Measurements from ENCODE around the gene PIK3C2G.

The PIK3C2G gene

DNA sequence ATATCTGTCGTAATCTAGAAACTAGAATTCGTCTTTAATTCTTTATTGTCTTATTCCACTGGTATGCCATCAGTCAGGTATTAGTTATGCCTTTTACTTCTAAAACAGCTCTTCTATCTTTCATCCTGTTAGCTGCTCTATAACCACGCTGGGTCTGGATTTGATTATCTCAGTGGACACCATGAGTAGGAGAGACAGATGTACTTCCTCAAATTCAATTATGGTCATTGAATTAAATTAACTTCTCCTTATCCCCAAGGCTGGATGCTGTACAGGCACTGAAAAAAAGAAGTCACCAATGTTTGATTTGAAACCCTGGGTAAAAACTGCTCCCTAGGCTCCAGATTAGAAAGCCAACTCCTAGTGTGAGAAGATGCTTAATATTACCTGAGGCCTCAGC lies 107.3 kb downstream of the PIK3C2G start:
- peak; percentile 75; the same call in 1 of the 2 replicates for TF ChIP-seq TOX (CRISPR knock-in tag; IDR thresholded peaks at IDR 0.05; ENCODE audit: borderline replicate concordance)
- TF ChIP-seq, protein P1, sequence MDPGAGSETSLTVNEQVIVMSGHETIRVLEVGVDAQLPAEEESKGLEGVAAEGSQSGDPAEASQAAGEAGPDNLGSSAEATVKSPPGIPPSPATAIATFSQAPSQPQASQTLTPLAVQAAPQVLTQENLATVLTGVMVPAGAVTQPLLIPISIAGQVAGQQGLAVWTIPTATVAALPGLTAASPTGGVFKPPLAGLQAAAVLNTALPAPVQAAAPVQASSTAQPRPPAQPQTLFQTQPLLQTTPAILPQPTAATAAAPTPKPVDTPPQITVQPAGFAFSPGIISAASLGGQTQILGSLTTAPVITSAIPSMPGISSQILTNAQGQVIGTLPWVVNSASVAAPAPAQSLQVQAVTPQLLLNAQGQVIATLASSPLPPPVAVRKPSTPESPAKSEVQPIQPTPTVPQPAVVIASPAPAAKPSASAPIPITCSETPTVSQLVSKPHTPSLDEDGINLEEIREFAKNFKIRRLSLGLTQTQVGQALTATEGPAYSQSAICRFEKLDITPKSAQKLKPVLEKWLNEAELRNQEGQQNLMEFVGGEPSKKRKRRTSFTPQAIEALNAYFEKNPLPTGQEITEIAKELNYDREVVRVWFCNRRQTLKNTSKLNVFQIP (CRISPR knock-in tag; IDR thresholded peaks at IDR 0.05; ENCODE audit: borderline replicate concordance, low read depth) = 0 out of 2 replicates have a peak, but pooled peaks have one; percentile 50
- TF ChIP-seq TCF4 (CRISPR knock-in tag; IDR thresholded peaks at IDR 0.05; ENCODE audit: borderline replicate concordance) = peak; percentile 91; the same call in 1 of the 2 replicates
- TF ChIP-seq, protein P2, sequence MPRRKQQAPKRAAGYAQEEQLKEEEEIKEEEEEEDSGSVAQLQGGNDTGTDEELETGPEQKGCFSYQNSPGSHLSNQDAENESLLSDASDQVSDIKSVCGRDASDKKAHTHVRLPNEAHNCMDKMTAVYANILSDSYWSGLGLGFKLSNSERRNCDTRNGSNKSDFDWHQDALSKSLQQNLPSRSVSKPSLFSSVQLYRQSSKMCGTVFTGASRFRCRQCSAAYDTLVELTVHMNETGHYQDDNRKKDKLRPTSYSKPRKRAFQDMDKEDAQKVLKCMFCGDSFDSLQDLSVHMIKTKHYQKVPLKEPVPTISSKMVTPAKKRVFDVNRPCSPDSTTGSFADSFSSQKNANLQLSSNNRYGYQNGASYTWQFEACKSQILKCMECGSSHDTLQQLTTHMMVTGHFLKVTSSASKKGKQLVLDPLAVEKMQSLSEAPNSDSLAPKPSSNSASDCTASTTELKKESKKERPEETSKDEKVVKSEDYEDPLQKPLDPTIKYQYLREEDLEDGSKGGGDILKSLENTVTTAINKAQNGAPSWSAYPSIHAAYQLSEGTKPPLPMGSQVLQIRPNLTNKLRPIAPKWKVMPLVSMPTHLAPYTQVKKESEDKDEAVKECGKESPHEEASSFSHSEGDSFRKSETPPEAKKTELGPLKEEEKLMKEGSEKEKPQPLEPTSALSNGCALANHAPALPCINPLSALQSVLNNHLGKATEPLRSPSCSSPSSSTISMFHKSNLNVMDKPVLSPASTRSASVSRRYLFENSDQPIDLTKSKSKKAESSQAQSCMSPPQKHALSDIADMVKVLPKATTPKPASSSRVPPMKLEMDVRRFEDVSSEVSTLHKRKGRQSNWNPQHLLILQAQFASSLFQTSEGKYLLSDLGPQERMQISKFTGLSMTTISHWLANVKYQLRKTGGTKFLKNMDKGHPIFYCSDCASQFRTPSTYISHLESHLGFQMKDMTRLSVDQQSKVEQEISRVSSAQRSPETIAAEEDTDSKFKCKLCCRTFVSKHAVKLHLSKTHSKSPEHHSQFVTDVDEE (CRISPR knock-in tag; IDR thresholded peaks at IDR 0.05) = no peak
- TF ChIP-seq, protein P3, sequence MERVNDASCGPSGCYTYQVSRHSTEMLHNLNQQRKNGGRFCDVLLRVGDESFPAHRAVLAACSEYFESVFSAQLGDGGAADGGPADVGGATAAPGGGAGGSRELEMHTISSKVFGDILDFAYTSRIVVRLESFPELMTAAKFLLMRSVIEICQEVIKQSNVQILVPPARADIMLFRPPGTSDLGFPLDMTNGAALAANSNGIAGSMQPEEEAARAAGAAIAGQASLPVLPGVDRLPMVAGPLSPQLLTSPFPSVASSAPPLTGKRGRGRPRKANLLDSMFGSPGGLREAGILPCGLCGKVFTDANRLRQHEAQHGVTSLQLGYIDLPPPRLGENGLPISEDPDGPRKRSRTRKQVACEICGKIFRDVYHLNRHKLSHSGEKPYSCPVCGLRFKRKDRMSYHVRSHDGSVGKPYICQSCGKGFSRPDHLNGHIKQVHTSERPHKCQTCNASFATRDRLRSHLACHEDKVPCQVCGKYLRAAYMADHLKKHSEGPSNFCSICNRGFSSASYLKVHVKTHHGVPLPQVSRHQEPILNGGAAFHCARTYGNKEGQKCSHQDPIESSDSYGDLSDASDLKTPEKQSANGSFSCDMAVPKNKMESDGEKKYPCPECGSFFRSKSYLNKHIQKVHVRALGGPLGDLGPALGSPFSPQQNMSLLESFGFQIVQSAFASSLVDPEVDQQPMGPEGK (CRISPR knock-in tag; IDR thresholded peaks at IDR 0.05; ENCODE audit: borderline replicate concordance) = 0 out of 2 replicates have a peak, but pooled peaks have one; percentile 52
- TF ChIP-seq ZC3H10 (CRISPR knock-in tag; IDR thresholded peaks at IDR 0.05) = peak; percentile 94
- TF ChIP-seq PPARA (CRISPR knock-in tag; IDR thresholded peaks at IDR 0.05; ENCODE audit: borderline replicate concordance) = no peak
- no peak for TF ChIP-seq BACH2 (CRISPR knock-in tag; IDR thresholded peaks at IDR 0.05; ENCODE audit: borderline replicate concordance)
- TF ChIP-seq ISL1 (CRISPR knock-in tag; IDR thresholded peaks at IDR 0.05) = peak; percentile 44
- peak; percentile 85 for ATAC-seq

DNA sequence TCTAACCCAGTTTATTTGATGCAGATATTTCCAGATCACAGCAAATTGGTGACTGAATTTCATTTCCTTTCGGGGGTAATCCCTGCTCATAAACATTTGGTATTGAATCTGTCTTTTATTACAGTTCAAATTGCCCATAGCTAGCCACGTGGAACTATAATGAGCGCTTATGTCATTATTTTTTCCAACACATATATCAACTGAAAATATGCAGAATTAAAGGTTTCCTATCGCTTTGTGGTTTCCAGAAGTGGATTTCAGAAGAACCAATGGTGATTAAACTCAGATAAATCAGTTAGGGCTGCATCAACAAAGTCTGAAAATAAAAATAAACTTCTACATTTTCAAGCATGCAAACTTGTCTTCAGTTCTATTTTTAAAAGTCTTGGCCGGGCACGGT lies 111.9 kb downstream of the PIK3C2G start:
- TF ChIP-seq TOX (CRISPR knock-in tag; IDR thresholded peaks at IDR 0.05; ENCODE audit: borderline replicate concordance) = no peak
- TF ChIP-seq ESRRG (CRISPR knock-in tag; IDR thresholded peaks at IDR 0.05) = no peak
- TF ChIP-seq, protein P3 (CRISPR knock-in tag; IDR thresholded peaks at IDR 0.05; ENCODE audit: borderline replicate concordance) = no peak
- TF ChIP-seq CSDC2 (CRISPR knock-in tag; IDR thresholded peaks at IDR 0.05) = no peak
- TF ChIP-seq OSR1 (CRISPR knock-in tag; IDR thresholded peaks at IDR 0.05) = no peak
- TF ChIP-seq ZFP30 (CRISPR knock-in tag; IDR thresholded peaks at IDR 0.05) = no peak
- TF ChIP-seq, protein P4, sequence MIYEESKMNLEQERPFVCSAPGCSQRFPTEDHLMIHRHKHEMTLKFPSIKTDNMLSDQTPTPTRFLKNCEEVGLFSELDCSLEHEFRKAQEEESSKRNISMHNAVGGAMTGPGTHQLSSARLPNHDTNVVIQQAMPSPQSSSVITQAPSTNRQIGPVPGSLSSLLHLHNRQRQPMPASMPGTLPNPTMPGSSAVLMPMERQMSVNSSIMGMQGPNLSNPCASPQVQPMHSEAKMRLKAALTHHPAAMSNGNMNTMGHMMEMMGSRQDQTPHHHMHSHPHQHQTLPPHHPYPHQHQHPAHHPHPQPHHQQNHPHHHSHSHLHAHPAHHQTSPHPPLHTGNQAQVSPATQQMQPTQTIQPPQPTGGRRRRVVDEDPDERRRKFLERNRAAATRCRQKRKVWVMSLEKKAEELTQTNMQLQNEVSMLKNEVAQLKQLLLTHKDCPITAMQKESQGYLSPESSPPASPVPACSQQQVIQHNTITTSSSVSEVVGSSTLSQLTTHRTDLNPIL (CRISPR knock-in tag; IDR thresholded peaks at IDR 0.05; ENCODE audit: low read depth) = no peak
- TF ChIP-seq ISL1 (CRISPR knock-in tag; IDR thresholded peaks at IDR 0.05) = no peak
- no peak for TF ChIP-seq SNAI2 (CRISPR knock-in tag; IDR thresholded peaks at IDR 0.05)
- no peak for TF ChIP-seq ARNTL (CRISPR knock-in tag; IDR thresholded peaks at IDR 0.05; ENCODE audit: borderline replicate concordance, low read depth)
- TF ChIP-seq ZFP3 (CRISPR knock-in tag; IDR thresholded peaks at IDR 0.05) = no peak
- no peak for ATAC-seq

DNA sequence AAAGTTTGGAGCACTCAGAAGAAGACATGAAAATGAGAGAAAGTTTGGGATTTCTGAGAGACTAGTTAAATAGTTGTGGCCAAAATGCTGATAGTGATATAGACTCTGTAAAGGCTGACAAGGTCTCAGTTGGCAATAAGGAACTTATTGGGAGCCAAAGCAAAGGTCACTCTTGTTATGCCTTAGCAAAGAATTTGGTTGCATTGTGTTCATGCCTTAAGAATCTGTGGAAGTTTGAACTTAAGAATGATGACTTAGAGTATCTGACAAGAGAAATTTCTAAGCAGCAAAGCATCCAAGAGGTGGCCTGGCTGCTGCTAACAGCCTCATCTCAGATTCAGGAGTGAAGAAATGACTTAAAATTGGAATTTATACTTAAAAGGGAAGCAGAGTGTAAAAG lies 113.8 kb downstream of the PIK3C2G start:
- ATAC-seq = no peak
- no peak for TF ChIP-seq ARNTL (CRISPR knock-in tag; IDR thresholded peaks at IDR 0.05; ENCODE audit: borderline replicate concordance, low read depth)
- TF ChIP-seq ZC3H10 (CRISPR knock-in tag; IDR thresholded peaks at IDR 0.05) = no peak
- TF ChIP-seq, protein P3 (CRISPR knock-in tag; IDR thresholded peaks at IDR 0.05; ENCODE audit: borderline replicate concordance) = no peak
- TF ChIP-seq, protein P1 (CRISPR knock-in tag; IDR thresholded peaks at IDR 0.05; ENCODE audit: borderline replicate concordance, low read depth) = no peak
- no peak for TF ChIP-seq BACH2 (CRISPR knock-in tag; IDR thresholded peaks at IDR 0.05; ENCODE audit: borderline replicate concordance)
- TF ChIP-seq, protein P5, sequence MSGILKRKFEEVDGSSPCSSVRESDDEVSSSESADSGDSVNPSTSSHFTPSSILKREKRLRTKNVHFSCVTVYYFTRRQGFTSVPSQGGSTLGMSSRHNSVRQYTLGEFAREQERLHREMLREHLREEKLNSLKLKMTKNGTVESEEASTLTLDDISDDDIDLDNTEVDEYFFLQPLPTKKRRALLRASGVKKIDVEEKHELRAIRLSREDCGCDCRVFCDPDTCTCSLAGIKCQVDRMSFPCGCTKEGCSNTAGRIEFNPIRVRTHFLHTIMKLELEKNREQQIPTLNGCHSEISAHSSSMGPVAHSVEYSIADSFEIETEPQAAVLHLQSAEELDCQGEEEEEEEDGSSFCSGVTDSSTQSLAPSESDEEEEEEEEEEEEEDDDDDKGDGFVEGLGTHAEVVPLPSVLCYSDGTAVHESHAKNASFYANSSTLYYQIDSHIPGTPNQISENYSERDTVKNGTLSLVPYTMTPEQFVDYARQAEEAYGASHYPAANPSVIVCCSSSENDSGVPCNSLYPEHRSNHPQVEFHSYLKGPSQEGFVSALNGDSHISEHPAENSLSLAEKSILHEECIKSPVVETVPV (CRISPR knock-in tag; IDR thresholded peaks at IDR 0.05) = no peak
- no peak for TF ChIP-seq ESRRG (CRISPR knock-in tag; IDR thresholded peaks at IDR 0.05)
- TF ChIP-seq GLIS3 (CRISPR knock-in tag; IDR thresholded peaks at IDR 0.05) = no peak
- TF ChIP-seq SNAI2 (CRISPR knock-in tag; IDR thresholded peaks at IDR 0.05) = no peak
- TF ChIP-seq OSR1 (CRISPR knock-in tag; IDR thresholded peaks at IDR 0.05) = no peak
- no peak for TF ChIP-seq ZNF565 (CRISPR knock-in tag; conservative IDR thresholded peaks at IDR 0.05; ENCODE audit: low read depth)
- TF ChIP-seq ZFP30 (CRISPR knock-in tag; IDR thresholded peaks at IDR 0.05) = no peak
- no peak for TF ChIP-seq PPARA (CRISPR knock-in tag; IDR thresholded peaks at IDR 0.05; ENCODE audit: borderline replicate concordance)
- no peak for TF ChIP-seq CSDC2 (CRISPR knock-in tag; IDR thresholded peaks at IDR 0.05)
- TF ChIP-seq TCF4 (CRISPR knock-in tag; IDR thresholded peaks at IDR 0.05; ENCODE audit: borderline replicate concordance) = no peak
- TF ChIP-seq RARB (CRISPR knock-in tag; IDR thresholded peaks at IDR 0.05) = no peak

Measured in SK-N-SH treated with all-trans-retinoic acid at 6 μM for 48 hours (cell line).